Mesothelial cell of epicardium (in vitro differentiated cells): ENCODE measurements around the gene FECH. TPM values are rescaled to one million over a fixed set of nuclear protein-coding genes. Genes with fewer than 3 reads are reported as not detected.

Experiments used
- DNase-seq, 2 experiments: peaks; one replicate each; pipeline ENCODE4 v3.0.0; 2021; ENCODE audit warnings: low spot score in 2 of 2; ENCODE audit not compliant: unreplicated experiment in 2 of 2
- H3K27ac Mint-ChIP-seq: 2 replicates; pipeline ENCODE4 v1.8.0; 2021; ENCODE audit warnings: mixed read lengths
- H3K27me3 Mint-ChIP-seq: 2 replicates; pipeline ENCODE4 v1.8.0; 2021; ENCODE audit warnings: low read depth, mixed read lengths
- H3K36me3 Mint-ChIP-seq: 2 replicates; pipeline ENCODE4 v1.8.0; 2021; ENCODE audit warnings: mixed read lengths
- H3K4me1 Mint-ChIP-seq: 2 replicates; pipeline ENCODE4 v1.8.0; 2021; ENCODE audit warnings: mixed read lengths
- H3K4me3 Mint-ChIP-seq: 2 replicates; pipeline ENCODE4 v1.8.0; 2021; ENCODE audit warnings: mild to moderate bottlenecking, moderate library complexity, mixed read lengths
- H3K9me3 Mint-ChIP-seq: 2 replicates; pipeline ENCODE4 v1.8.0; 2021; ENCODE audit warnings: mixed read lengths
- CTCF ChIP-seq: fragments of 200-600 bp; sonication (generic); IDR thresholded peaks from one replicate; pipeline ENCODE4 v1.5.0; 2021; ENCODE audit warnings: antibody characterized with exemption; ENCODE audit not compliant: unreplicated experiment
- total RNA-seq: library from RNA; stranded (reverse); gene quantifications from 3 replicates; pipeline ENCODE4 v1.2.1, GENCODE V29; 2021

Gene FECH
- total RNA-seq, 1 donor from 2014 or later = 29.4 TPM

DNA sequence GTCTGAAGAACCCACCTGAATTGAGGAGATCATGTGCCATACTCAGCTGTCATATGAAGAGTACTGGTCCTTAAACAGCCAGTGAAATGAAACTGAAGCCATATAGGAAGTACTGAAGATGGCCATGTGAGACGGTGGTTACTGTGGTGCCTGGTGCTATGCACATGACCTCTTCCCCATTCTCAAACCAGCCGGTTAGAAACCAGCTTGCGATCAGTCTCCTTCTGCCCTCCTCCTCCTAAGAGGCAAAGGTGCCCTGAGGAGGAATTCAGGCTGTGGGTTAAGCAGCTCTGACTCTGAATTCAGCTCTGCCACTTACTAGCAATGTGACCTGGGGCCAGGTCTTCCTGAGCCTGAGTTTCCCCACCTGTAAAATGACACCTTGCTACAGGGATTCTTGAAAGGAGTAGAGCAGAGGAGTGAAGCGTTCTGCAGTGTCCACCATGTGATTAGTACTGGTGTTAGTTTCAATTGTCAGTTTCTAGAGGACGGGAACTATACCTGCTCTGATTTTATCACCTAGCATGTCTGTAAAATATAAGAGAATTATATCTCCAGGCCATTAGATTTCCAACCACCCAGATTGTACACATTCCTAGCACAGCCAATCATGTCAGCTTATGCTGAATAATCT, 5.1 kb downstream of the FECH start:
- H3K27ac Mint-ChIP-seq = no peak overlapping the region
- H3K4me3 Mint-ChIP-seq = no peak overlapping the region
- no peaks in the 10 kb centered on the region for H3K27me3 Mint-ChIP-seq
- peaks cover 26% of the 10 kb centered on the region for H3K36me3 Mint-ChIP-seq
- TF ChIP-seq CTCF = no peak
- H3K4me1 Mint-ChIP-seq = peaks cover 21% of the 10 kb centered on the region
- DNase-seq = no peak
- no peaks in the 10 kb centered on the region for H3K9me3 Mint-ChIP-seq

DNA sequence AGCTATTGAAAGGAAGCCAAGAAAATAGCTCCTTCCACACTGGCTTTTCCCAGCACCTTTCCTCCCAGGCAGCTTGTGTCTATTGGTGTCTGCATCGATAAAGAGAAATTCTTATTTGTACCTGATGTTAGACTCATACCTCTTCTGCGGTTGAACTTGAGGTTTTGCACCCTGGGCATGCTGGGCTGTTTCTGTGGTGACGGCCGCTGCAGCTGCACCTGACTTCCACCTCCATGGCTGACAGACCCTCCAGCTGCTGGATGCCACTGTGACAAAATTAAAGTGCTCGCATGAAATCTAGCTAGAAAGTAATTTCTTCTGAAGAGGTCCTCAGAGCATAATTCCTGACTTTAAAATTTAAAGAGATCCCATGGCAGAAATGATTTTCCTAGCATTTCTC, 6.6 kb downstream of the FECH start:
- TF ChIP-seq CTCF = no peak
- DNase-seq = no peak
- H3K27ac Mint-ChIP-seq = no peak overlapping the region
- no peak overlapping the region for H3K4me3 Mint-ChIP-seq
- H3K9me3 Mint-ChIP-seq = no peaks in the 10 kb centered on the region
- no peaks in the 10 kb centered on the region for H3K27me3 Mint-ChIP-seq
- peaks cover 34% of the 10 kb centered on the region for H3K36me3 Mint-ChIP-seq
- peaks cover 10% of the 10 kb centered on the region for H3K4me1 Mint-ChIP-seq

- Mint-ChIP-seq H3K9me3 (no peaks in the 10 kb centered on the region), H3K27me3 (no peaks in the 10 kb centered on the region), H3K4me3 (no peak overlapping the region), H3K27ac (no peak overlapping the region), H3K36me3 (peaks cover 46% of the 10 kb centered on the region), H3K4me1 (no peaks in the 10 kb centered on the region)
- TF ChIP-seq CTCF = no peak
- DNase-seq = no peak
These were observed 10.2 kb downstream of the FECH start for GRCh38 chr18:57576316-57576715.

GRCh38 chr18:57575542-57575941, 11.0 kb downstream of the FECH start:
- no peak overlapping the region for H3K4me3 Mint-ChIP-seq
- H3K27ac Mint-ChIP-seq = no peak overlapping the region
- peaks cover 54% of the 10 kb centered on the region for H3K36me3 Mint-ChIP-seq
- TF ChIP-seq CTCF = no peak
- H3K4me1 Mint-ChIP-seq = no peaks in the 10 kb centered on the region
- no peaks in the 10 kb centered on the region for H3K27me3 Mint-ChIP-seq
- no peak for DNase-seq
- H3K9me3 Mint-ChIP-seq = no peaks in the 10 kb centered on the region

GRCh38 chr18:57574866-57575265, 11.6 kb downstream of the FECH start:
- TF ChIP-seq CTCF = no peak
- Mint-ChIP-seq H3K9me3 (no peaks in the 10 kb centered on the region), H3K4me3 (no peak overlapping the region), H3K27ac (no peak overlapping the region), H3K36me3 (peaks cover 55% of the 10 kb centered on the region), H3K4me1 (no peaks in the 10 kb centered on the region), H3K27me3 (no peaks in the 10 kb centered on the region)
- no peak for DNase-seq

DNA sequence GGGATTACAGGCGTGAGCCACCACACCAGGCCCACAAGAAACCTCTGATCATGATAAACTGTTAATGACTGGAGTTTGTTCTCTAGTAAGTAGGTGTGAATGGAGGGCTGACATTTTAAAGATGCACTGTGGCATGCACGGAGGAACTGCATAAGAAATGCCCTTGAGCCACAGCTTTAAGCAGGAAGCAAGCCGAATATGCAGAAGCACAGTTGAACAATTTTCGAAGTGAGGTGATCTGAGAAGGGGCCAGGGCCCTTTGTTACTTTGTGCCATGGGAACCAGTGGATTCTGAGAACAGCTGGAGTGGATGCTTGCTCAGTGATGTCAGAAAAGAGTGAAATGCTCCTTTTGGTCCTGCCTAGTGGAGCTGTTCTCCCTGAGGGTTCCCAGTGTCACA, 16.3 kb downstream of the FECH start:
- no peak for DNase-seq
- no peak overlapping the region for H3K27ac Mint-ChIP-seq
- peaks cover 46% of the 10 kb centered on the region for H3K36me3 Mint-ChIP-seq
- H3K9me3 Mint-ChIP-seq = no peaks in the 10 kb centered on the region
- H3K4me3 Mint-ChIP-seq = no peak overlapping the region
- no peak for TF ChIP-seq CTCF
- H3K27me3 Mint-ChIP-seq = no peaks in the 10 kb centered on the region
- no peaks in the 10 kb centered on the region for H3K4me1 Mint-ChIP-seq
